ENCODE data around the gene BCL11B.

Gene BCL11B

GRCh38 chr14:99182548-99183250 lies 89.3 kb downstream of the BCL11B start:
- no peak for ATAC-seq
- TF ChIP-seq PPARA (CRISPR knock-in tag; IDR thresholded peaks at IDR 0.05; ENCODE audit: borderline replicate concordance) (no peak), TCF4 (CRISPR knock-in tag; IDR thresholded peaks at IDR 0.05; ENCODE audit: borderline replicate concordance) (no peak), CSRNP3 (CRISPR knock-in tag; IDR thresholded peaks at IDR 0.05) (no peak), ZNF70 (CRISPR knock-in tag; IDR thresholded peaks at IDR 0.05) (no peak), ZNF565 (CRISPR knock-in tag; conservative IDR thresholded peaks at IDR 0.05; ENCODE audit: low read depth) (no peak), PATZ1 (CRISPR knock-in tag; IDR thresholded peaks at IDR 0.05; ENCODE audit: borderline replicate concordance) (no peak), CSDC2 (CRISPR knock-in tag; IDR thresholded peaks at IDR 0.05) (no peak), ZFP3 (CRISPR knock-in tag; IDR thresholded peaks at IDR 0.05) (no peak), TSHZ2 (CRISPR knock-in tag; IDR thresholded peaks at IDR 0.05) (no peak), TOX (CRISPR knock-in tag; IDR thresholded peaks at IDR 0.05; ENCODE audit: borderline replicate concordance) (no peak)

- no peak for ATAC-seq
- TF ChIP-seq PATZ1 (CRISPR knock-in tag; IDR thresholded peaks at IDR 0.05; ENCODE audit: borderline replicate concordance) (no peak), OSR1 (CRISPR knock-in tag; IDR thresholded peaks at IDR 0.05) (no peak), ZNF565 (CRISPR knock-in tag; conservative IDR thresholded peaks at IDR 0.05; ENCODE audit: low read depth) (no peak), ZC3H10 (CRISPR knock-in tag; IDR thresholded peaks at IDR 0.05) (no peak), CSRNP3 (CRISPR knock-in tag; IDR thresholded peaks at IDR 0.05) (no peak), GLIS3 (CRISPR knock-in tag; IDR thresholded peaks at IDR 0.05) (no peak), ARNTL (CRISPR knock-in tag; IDR thresholded peaks at IDR 0.05; ENCODE audit: borderline replicate concordance, low read depth) (no peak)
Measured at GRCh38 chr14:99181804-99182520, 90.0 kb downstream of the BCL11B start.

- ATAC-seq: no peak
- TF ChIP-seq ISL1 (CRISPR knock-in tag; IDR thresholded peaks at IDR 0.05) (no peak), TSHZ2 (CRISPR knock-in tag; IDR thresholded peaks at IDR 0.05) (no peak), ZFP3 (CRISPR knock-in tag; IDR thresholded peaks at IDR 0.05) (no peak), RARB (CRISPR knock-in tag; IDR thresholded peaks at IDR 0.05) (no peak), TOX (CRISPR knock-in tag; IDR thresholded peaks at IDR 0.05; ENCODE audit: borderline replicate concordance) (no peak), GLIS3 (CRISPR knock-in tag; IDR thresholded peaks at IDR 0.05) (no peak), POU6F1 (CRISPR knock-in tag; IDR thresholded peaks at IDR 0.05; ENCODE audit: borderline replicate concordance, low read depth) (no peak), ZC3H10 (CRISPR knock-in tag; IDR thresholded peaks at IDR 0.05) (no peak), CSDC2 (CRISPR knock-in tag; IDR thresholded peaks at IDR 0.05) (no peak), ZNF8 (CRISPR knock-in tag; IDR thresholded peaks at IDR 0.05) (no peak), PATZ1 (CRISPR knock-in tag; IDR thresholded peaks at IDR 0.05; ENCODE audit: borderline replicate concordance) (no peak), PPARA (CRISPR knock-in tag; IDR thresholded peaks at IDR 0.05; ENCODE audit: borderline replicate concordance) (no peak)
Measured at GRCh38 chr14:99181241-99181640, 90.8 kb downstream of the BCL11B start.
